Liver (tissue), 9 donors: Measurements from ENCODE around the gene EGLN2. TPM values are rescaled to one million over a fixed set of nuclear protein-coding genes. Genes with fewer than 3 reads are reported as not detected.
"Not testable (repeated sequence)": the region's sequence is repeated elsewhere in the genome, so short reads cannot be mapped to it uniquely, and the experiment has no call there.

Experiments
- DNase-seq: peaks from one replicate; pipeline ENCODE4 v3.0.0-alpha.2; 2017; ENCODE audit warnings: low spot score
- H3K27ac ChIP-seq, 2 donors: one replicate each; pipeline ENCODE4 v1.7.0; 2013; ENCODE audit warnings: inconsistent platforms in 2 of 2, low read length in 2 of 2, control low read depth in 1 of 2, low read depth in 1 of 2, mild to moderate bottlenecking in 1 of 2
- H3K27me3 ChIP-seq, 4 donors: one replicate each; pipeline versions ENCODE4 v1.6.1 to v1.7.0; 2013; ENCODE audit warnings: low read length in 3 of 4, inconsistent platforms in 1 of 4, mild to moderate bottlenecking in 1 of 4, moderate library complexity in 1 of 4; ENCODE audit not compliant: control insufficient read depth in 4 of 4, insufficient read depth in 4 of 4
- H3K36me3 ChIP-seq, 4 donors: one replicate each; pipeline versions ENCODE4 v1.6.1 to v1.7.0; 2013; ENCODE audit warnings: low read length in 3 of 4, mild to moderate bottlenecking in 3 of 4, low read depth in 1 of 4, moderate library complexity in 1 of 4; ENCODE audit not compliant: control insufficient read depth in 4 of 4, insufficient read depth in 3 of 4
- H3K4me1 ChIP-seq, 4 donors: one replicate each; pipeline versions ENCODE4 v1.6.1 to v1.7.0; 2013; ENCODE audit warnings: low read length in 3 of 4, mild to moderate bottlenecking in 3 of 4, moderate library complexity in 1 of 4; ENCODE audit not compliant: control insufficient read depth in 4 of 4, insufficient read depth in 4 of 4
- H3K4me3 ChIP-seq, 3 donors: one replicate each; pipeline versions ENCODE4 v1.6.1 to v1.7.0; 2013; ENCODE audit warnings: low read length in 3 of 3, control low read depth in 1 of 3, low read depth in 1 of 3, mild to moderate bottlenecking in 1 of 3
- H3K9ac ChIP-seq, 2 donors: one replicate each; pipeline ENCODE4 v1.7.0; 2013; ENCODE audit warnings: low read length in 2 of 2, mild to moderate bottlenecking in 2 of 2, moderate library complexity in 2 of 2, control low read depth in 1 of 2, low read depth in 1 of 2
- H3K9me3 ChIP-seq, 4 donors: one replicate each; pipeline versions ENCODE4 v1.6.1 to v1.7.0; 2013; ENCODE audit warnings: low read length in 3 of 4; ENCODE audit not compliant: control insufficient read depth in 4 of 4
- FOXA1 ChIP-seq: IDR thresholded peaks from 2 replicates; pipeline ENCODE4 v1.6.1; 2016; ENCODE audit warnings: antibody characterized with exemption
- HNF4A ChIP-seq, 2 donors: conservative IDR thresholded peaks; 2 replicates each; pipeline ENCODE4 v1.6.1; 2016; ENCODE audit warnings: antibody characterized with exemption in 2 of 2, mild to moderate bottlenecking in 2 of 2
- NR2F2 ChIP-seq: IDR thresholded peaks from 2 replicates; pipeline ENCODE4 v1.6.1; 2016; ENCODE audit warnings: antibody characterized with exemption
- RAD21 ChIP-seq, 2 donors: IDR thresholded peaks; 2 replicates each; pipeline ENCODE4 v1.6.1; 2016; ENCODE audit warnings: antibody characterized with exemption in 2 of 2, mild to moderate bottlenecking in 2 of 2
- RXRA ChIP-seq, 2 donors: IDR thresholded peaks; 2 replicates each; pipeline ENCODE4 v1.6.1; 2017 to 2018; ENCODE audit warnings: antibody characterized with exemption in 2 of 2, mild to moderate bottlenecking in 1 of 2
- SP1 ChIP-seq: IDR thresholded peaks from 2 replicates; pipeline ENCODE4 v1.6.1; 2018; ENCODE audit warnings: antibody characterized with exemption, mild to moderate bottlenecking
- TAF1 ChIP-seq: conservative IDR thresholded peaks from 2 replicates; pipeline ENCODE4 v1.6.1; 2016; ENCODE audit warnings: antibody characterized with exemption, mild to moderate bottlenecking
- YY1 ChIP-seq: IDR thresholded peaks from 2 replicates; pipeline ENCODE4 v1.6.1; 2016; ENCODE audit warnings: antibody characterized with exemption, mild to moderate bottlenecking
- WGBS: extraction: QIAGEN DNeasy Blood & Tissue Kit; methylation state at CpG from one replicate; pipeline ENCODE4 v1.1.7; 2013; 5-methylcytosine and 5-hydroxymethylcytosine counted together
- polyA plus RNA-seq, 2 donors: library from polyadenylated mRNA; stranded (reverse) in 1 of 2; unstranded in 1 of 2; fragments of 200-250 nt in 1 of 2; fragments of >200 nt in 1 of 2; fragmentation: Nextera tagmentation in 1 of 2; extraction: Ambion mirVana in 1 of 2; gene quantifications; one replicate each; pipeline versions ENCODE4 v1.2.1 to v1.2.3, GENCODE V29; 2013 to 2015
- total RNA-seq, 2 donors: library from RNA; depleted of rRNA; stranded (reverse); fragments of >200 nt; gene quantifications; one replicate each; pipeline ENCODE4 v1.2.3, GENCODE V29; 2014
- TF ChIP-seq, protein P1 (sequence below): fragments of 150-350 bp; IDR thresholded peaks from 2 replicates; pipeline ENCODE4 v1.5.1; 2017; ENCODE audit warnings: improper control_type of control experiment, low read depth, low read length; ENCODE audit not compliant: missing input control
- TF ChIP-seq, protein P2 (sequence below): IDR thresholded peaks from 2 replicates; pipeline ENCODE4 v1.6.1; 2016; ENCODE audit warnings: antibody characterized with exemption
- TF ChIP-seq, protein P3 (sequence below): IDR thresholded peaks from 2 replicates; pipeline ENCODE4 v1.6.1; 2016; ENCODE audit warnings: antibody characterized with exemption, mild to moderate bottlenecking
- donor health status: healthy.
- donor health status: healthy.
- donor health status: healthy.
- donor health status: healthy.
- donor health status: healthy.

The EGLN2 gene
- total and polyA plus RNA-seq, 4 donors: 34.8 to 56.3 (median 47.7) TPM

DNA sequence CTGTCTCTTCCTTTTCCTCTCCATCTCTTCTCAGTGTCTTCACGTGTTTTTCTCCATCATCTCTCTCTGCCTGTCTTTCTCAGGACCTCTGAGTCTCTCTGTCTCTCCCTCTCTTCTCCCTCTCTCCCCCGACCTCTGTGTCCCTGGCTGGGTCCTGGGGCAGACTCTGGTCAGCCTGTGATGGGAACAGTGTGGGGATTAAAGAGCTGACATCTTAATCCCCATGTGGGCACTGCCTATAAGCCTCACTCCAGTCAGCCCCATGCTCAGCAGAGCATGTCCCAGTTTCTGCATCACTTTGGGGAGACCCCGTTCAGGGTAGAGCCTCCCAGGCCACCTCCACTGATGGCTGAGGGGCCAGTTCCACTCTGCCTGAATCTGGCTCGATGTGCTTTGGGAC, 16.2 kb downstream of the EGLN2 start:
- Histone ChIP-seq H3K4me1 (peaks cover 3 to 15% (median 14%) of the 10 kb centered on the region in 4 donors), H3K27me3 (no peaks in the 10 kb centered on the region), H3K9ac (no peak overlapping the region), H3K4me3 (no peak overlapping the region), H3K36me3 (no peaks in the 10 kb centered on the region), H3K27ac (no peak overlapping the region), H3K9me3 (no peaks in the 10 kb centered on the region)
- TF ChIP-seq YY1 (no peak), FOXA1 (no peak), TAF1 (no peak), RAD21 (IDR thresholded peaks at IDR 0.05) (no peak)
- TF ChIP-seq, protein P1, sequence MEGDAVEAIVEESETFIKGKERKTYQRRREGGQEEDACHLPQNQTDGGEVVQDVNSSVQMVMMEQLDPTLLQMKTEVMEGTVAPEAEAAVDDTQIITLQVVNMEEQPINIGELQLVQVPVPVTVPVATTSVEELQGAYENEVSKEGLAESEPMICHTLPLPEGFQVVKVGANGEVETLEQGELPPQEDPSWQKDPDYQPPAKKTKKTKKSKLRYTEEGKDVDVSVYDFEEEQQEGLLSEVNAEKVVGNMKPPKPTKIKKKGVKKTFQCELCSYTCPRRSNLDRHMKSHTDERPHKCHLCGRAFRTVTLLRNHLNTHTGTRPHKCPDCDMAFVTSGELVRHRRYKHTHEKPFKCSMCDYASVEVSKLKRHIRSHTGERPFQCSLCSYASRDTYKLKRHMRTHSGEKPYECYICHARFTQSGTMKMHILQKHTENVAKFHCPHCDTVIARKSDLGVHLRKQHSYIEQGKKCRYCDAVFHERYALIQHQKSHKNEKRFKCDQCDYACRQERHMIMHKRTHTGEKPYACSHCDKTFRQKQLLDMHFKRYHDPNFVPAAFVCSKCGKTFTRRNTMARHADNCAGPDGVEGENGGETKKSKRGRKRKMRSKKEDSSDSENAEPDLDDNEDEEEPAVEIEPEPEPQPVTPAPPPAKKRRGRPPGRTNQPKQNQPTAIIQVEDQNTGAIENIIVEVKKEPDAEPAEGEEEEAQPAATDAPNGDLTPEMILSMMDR: no peak
- TF ChIP-seq, protein P2, sequence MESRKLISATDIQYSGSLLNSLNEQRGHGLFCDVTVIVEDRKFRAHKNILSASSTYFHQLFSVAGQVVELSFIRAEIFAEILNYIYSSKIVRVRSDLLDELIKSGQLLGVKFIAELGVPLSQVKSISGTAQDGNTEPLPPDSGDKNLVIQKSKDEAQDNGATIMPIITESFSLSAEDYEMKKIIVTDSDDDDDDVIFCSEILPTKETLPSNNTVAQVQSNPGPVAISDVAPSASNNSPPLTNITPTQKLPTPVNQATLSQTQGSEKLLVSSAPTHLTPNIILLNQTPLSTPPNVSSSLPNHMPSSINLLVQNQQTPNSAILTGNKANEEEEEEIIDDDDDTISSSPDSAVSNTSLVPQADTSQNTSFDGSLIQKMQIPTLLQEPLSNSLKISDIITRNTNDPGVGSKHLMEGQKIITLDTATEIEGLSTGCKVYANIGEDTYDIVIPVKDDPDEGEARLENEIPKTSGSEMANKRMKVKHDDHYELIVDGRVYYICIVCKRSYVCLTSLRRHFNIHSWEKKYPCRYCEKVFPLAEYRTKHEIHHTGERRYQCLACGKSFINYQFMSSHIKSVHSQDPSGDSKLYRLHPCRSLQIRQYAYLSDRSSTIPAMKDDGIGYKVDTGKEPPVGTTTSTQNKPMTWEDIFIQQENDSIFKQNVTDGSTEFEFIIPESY: no peak
- no peak for DNase-seq
- 76% methylated on average over 4 of the region's 4 CpGs for WGBS

DNA sequence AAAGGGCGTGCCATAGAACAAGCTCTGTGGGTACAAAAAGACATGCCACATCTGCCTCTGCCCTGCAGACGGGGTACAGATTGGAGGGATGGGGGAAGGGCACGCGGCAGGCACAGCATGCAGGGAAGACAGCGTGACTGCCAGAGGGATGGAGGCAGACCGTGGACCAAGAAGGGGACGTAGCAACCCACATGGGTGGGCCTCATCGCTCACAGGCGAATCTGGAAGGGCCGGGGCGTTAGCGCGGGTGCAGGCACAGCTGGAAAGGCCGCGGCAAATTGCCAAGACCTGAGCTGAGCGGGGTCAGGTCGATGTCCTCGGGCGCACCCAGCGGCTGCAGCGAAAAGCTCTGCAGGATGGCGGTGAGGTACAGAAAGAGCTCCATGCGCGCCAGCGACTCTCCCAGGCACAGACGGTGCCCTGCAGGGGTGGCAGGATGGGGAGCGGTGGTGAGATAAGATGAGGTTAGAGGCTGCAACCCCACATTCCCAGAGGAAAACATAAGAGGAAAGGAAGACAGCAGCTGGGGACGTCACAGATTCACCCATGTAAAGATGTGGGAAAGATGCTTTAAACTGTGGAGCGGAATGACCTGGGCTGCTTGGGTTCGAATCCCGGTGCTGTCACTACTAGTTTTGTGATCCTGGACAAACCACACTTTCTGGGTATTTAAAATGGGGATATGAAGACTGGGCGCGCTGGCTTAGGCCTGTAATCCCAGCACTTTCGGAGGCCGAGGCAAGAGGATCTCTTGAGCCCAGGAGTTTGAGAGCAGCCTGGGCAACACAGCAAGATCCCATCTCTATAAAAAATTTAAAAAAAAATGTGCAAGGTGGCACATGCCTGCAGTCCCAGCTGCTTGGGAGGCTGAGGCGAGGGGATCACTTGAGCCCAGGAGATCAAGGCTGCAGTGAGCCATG, 19.7 kb downstream of the EGLN2 start:
- TF ChIP-seq SP1 (peak; percentile 68), HNF4A (conservative IDR thresholded peaks at IDR 0.05) (peak in 1 of 2 donors; percentile 27), NR2F2 (peak; percentile 56), RAD21 (IDR thresholded peaks at IDR 0.05) (peak; percentile 31 to 63), RXRA (IDR thresholded peaks at IDR 0.05) (peak; percentile 94 to 98)
- H3K9me3 ChIP-seq, H3K36me3 ChIP-seq, H3K27me3 ChIP-seq, H3K9ac ChIP-seq, H3K4me3 ChIP-seq: not testable (repeated sequence)
- WGBS: 21% methylated on average over 35 of the region's 36 CpGs
- peak; percentile 77 for DNase-seq
- H3K27ac ChIP-seq: peak overlapping the region in 1 of 2 donors; percentile 20
- H3K4me1 ChIP-seq: peaks cover 14 to 30% (median 28%) of the 10 kb centered on the region in 4 donors

DNA sequence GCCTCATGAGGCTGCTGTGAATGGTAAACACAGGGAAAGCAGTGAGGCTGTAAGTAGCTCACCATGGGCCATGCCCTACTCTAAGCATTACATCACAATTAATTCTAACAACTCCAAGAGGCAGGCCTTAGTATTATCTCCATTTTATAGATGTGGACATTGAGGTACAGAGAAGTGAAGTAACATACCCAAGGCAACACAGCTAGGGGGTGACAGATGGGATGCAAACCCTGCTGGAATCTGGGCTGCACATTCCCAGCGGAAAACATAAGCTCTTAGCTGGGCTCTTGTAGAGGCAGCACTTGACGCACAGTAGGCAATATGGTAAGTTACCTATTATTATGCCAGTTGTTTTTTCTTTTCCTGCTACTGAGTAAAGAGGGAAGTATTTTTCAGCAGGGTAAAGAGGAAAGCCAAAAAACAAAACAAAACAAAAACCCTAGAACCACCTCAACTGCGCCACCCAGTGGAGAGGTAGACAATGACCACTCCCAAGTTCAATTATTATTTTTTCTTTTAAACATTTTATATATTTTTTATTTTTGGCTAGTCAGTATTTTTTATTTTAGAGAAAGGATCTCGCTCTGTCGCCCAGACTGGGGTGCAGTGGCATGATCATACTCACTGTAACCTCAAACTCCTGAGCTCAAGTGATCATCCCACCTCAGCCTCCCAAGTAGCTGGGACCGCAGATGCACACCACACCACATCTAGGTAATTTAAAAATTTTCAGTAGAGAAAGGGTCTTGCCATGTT, 20.7 kb downstream of the EGLN2 start:
- 45% methylated on average over 6 of the region's 6 CpGs for WGBS
- H3K4me3 ChIP-seq, H3K9ac ChIP-seq, H3K9me3 ChIP-seq, H3K36me3 ChIP-seq, DNase-seq, H3K27me3 ChIP-seq: not testable (repeated sequence)
- Histone ChIP-seq H3K27ac (peak overlapping the region in 1 of 2 donors; percentile 41), H3K4me1 (peaks cover 14 to 36% (median 31%) of the 10 kb centered on the region in 4 donors)
- TF ChIP-seq RAD21 (IDR thresholded peaks at IDR 0.05) (peak; percentile 76 to 82), SP1 (peak; percentile 12), RXRA (IDR thresholded peaks at IDR 0.05) (peak in 1 of 2 donors; percentile 17)
- TF ChIP-seq, protein P3, sequence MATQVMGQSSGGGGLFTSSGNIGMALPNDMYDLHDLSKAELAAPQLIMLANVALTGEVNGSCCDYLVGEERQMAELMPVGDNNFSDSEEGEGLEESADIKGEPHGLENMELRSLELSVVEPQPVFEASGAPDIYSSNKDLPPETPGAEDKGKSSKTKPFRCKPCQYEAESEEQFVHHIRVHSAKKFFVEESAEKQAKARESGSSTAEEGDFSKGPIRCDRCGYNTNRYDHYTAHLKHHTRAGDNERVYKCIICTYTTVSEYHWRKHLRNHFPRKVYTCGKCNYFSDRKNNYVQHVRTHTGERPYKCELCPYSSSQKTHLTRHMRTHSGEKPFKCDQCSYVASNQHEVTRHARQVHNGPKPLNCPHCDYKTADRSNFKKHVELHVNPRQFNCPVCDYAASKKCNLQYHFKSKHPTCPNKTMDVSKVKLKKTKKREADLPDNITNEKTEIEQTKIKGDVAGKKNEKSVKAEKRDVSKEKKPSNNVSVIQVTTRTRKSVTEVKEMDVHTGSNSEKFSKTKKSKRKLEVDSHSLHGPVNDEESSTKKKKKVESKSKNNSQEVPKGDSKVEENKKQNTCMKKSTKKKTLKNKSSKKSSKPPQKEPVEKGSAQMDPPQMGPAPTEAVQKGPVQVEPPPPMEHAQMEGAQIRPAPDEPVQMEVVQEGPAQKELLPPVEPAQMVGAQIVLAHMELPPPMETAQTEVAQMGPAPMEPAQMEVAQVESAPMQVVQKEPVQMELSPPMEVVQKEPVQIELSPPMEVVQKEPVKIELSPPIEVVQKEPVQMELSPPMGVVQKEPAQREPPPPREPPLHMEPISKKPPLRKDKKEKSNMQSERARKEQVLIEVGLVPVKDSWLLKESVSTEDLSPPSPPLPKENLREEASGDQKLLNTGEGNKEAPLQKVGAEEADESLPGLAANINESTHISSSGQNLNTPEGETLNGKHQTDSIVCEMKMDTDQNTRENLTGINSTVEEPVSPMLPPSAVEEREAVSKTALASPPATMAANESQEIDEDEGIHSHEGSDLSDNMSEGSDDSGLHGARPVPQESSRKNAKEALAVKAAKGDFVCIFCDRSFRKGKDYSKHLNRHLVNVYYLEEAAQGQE: peak; percentile 43
- TF ChIP-seq, protein P1: peak; percentile 73
